Keratinocyte (primary cell): ENCODE data around the gene CDON.

Experiments
- CTCF ChIP-seq, 3 experiments: IDR thresholded peaks in 1 of 3; conservative IDR thresholded peaks in 1 of 3; optimal IDR thresholded peaks in 1 of 3; 2 replicates in 2 of 3; 3 replicates in 1 of 3; pipeline versions ENCODE3 to v1.5.1; 2011; ENCODE audit warnings: low read length in 3 of 3, mild to moderate bottlenecking in 3 of 3, moderate library complexity in 2 of 3, control low read depth in 1 of 3, inconsistent platforms in 1 of 3; ENCODE audit not compliant: insufficient read depth in 2 of 3; ENCODE audit errors: extremely low read depth in 1 of 3
- EZH2 ChIP-seq: IDR thresholded peaks from one replicate; pipeline ENCODE4 v1.6.1; 2012; ENCODE audit warnings: inconsistent platforms, mild to moderate bottlenecking, low read length, moderate library complexity

DNA sequence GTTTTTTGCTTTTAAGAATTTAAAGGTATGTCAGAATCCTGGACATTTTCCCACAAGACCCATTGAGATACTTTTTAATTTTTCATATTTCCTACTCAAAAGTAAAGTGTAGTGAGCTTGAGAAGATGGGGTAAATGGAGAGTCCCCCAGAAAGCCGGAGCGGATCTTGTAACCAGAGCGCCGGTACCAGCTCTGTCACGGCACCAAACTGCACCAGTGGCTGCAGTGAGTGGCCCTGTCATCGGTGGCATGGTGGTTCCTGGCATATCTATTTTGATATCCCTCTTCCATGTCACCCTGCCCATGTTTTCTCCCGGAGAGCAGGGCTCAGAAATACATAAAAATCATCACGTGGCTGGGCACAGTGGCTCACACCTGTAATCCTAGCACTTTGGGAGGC lies 139.0 kb downstream of the CDON start:
- TF ChIP-seq CTCF (optimal IDR thresholded peaks at IDR 0.05 in 1 of 3, IDR thresholded peaks at IDR 0.05 in 1 of 3, conservative IDR thresholded peaks at IDR 0.05 in 1 of 3; ENCODE audit: extremely low read depth in 1 of 3, insufficient read depth in 2 of 3, low read length in 3 of 3) (no peak), EZH2 (no peak)
